HepG2 (cell line): Measurements from ENCODE around the gene KRTAP10-9.

Source experiments
- CREB1 ChIP-seq, 2 experiments: fragments of 450-650 bp in 1 of 2; IDR thresholded peaks; 2 replicates each; pipeline ENCODE4 v1.6.1; 2016 to 2017; ENCODE audit warnings: control low read depth in 1 of 2, mild to moderate bottlenecking in 1 of 2, missing compliant biosample characterization in 1 of 2, missing genetic modification characterization in 1 of 2
- CTCF ChIP-seq: sonication (generic); formaldehyde crosslinking; IDR thresholded peaks from 2 replicates; pipeline ENCODE4 v1.5.0; 2020; ENCODE audit warnings: mild to moderate bottlenecking, missing genetic modification reagents, moderate library complexity
- HDAC2 ChIP-seq: sonication (generic); formaldehyde crosslinking; IDR thresholded peaks from 2 replicates; pipeline ENCODE4 v1.4.0; 2020; ENCODE audit warnings: missing genetic modification reagents
- KLF9 ChIP-seq: IDR thresholded peaks from 2 replicates; pipeline ENCODE4 v1.6.1; 2016; ENCODE audit warnings: low read depth
- RAD21 ChIP-seq: fragments of 450-650 bp; formaldehyde crosslinking; IDR thresholded peaks from 2 replicates; pipeline ENCODE4 v1.5.0; 2020; ENCODE audit warnings: mild to moderate bottlenecking
- SAFB2 ChIP-seq: sonication (generic); formaldehyde crosslinking; IDR thresholded peaks from 2 replicates; pipeline ENCODE4 v1.5.1; 2020; ENCODE audit warnings: missing genetic modification reagents, low read depth, mild to moderate bottlenecking, borderline replicate concordance
- SRSF9 ChIP-seq: fragments of 200-400 bp; formaldehyde crosslinking; IDR thresholded peaks from 2 replicates; pipeline ENCODE4 v1.6.1; 2018; ENCODE audit warnings: borderline replicate concordance, mild to moderate bottlenecking, low read depth, low read length; ENCODE audit not compliant: insufficient read depth, poor library complexity, severe bottlenecking
- TF ChIP-seq, protein P1 (sequence below): sonication (generic); formaldehyde crosslinking; IDR thresholded peaks from 2 replicates; pipeline ENCODE4 v1.5.0; 2020; ENCODE audit warnings: missing genetic modification reagents
- TF ChIP-seq, protein P2 (sequence below): sonication (generic); formaldehyde crosslinking; IDR thresholded peaks from 2 replicates; pipeline ENCODE4 v1.4.0; 2020; ENCODE audit warnings: missing genetic modification reagents, borderline replicate concordance

- no peak for TF ChIP-seq CTCF (CRISPR knock-in tag)
- TF ChIP-seq KLF9 (CRISPR knock-in tag), result no peak
- TF ChIP-seq SAFB2 (CRISPR knock-in tag), result no peak
- TF ChIP-seq, protein P1, sequence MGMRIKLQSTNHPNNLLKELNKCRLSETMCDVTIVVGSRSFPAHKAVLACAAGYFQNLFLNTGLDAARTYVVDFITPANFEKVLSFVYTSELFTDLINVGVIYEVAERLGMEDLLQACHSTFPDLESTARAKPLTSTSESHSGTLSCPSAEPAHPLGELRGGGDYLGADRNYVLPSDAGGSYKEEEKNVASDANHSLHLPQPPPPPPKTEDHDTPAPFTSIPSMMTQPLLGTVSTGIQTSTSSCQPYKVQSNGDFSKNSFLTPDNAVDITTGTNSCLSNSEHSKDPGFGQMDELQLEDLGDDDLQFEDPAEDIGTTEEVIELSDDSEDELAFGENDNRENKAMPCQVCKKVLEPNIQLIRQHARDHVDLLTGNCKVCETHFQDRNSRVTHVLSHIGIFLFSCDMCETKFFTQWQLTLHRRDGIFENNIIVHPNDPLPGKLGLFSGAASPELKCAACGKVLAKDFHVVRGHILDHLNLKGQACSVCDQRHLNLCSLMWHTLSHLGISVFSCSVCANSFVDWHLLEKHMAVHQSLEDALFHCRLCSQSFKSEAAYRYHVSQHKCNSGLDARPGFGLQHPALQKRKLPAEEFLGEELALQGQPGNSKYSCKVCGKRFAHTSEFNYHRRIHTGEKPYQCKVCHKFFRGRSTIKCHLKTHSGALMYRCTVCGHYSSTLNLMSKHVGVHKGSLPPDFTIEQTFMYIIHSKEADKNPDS (CRISPR knock-in tag), result no peak
- no peak for TF ChIP-seq HDAC2 (CRISPR knock-in tag)
- TF ChIP-seq, protein P2, sequence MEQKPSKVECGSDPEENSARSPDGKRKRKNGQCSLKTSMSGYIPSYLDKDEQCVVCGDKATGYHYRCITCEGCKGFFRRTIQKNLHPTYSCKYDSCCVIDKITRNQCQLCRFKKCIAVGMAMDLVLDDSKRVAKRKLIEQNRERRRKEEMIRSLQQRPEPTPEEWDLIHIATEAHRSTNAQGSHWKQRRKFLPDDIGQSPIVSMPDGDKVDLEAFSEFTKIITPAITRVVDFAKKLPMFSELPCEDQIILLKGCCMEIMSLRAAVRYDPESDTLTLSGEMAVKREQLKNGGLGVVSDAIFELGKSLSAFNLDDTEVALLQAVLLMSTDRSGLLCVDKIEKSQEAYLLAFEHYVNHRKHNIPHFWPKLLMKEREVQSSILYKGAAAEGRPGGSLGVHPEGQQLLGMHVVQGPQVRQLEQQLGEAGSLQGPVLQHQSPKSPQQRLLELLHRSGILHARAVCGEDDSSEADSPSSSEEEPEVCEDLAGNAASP (CRISPR knock-in tag), result no peak
- no peak for TF ChIP-seq CREB1 (IDR thresholded peaks at IDR 0.05)
- no peak for TF ChIP-seq CREB1 (CRISPR knock-in tag; IDR thresholded peaks at IDR 0.05)
- no peak for TF ChIP-seq SRSF9
- TF ChIP-seq RAD21 (CRISPR knock-in tag), result no peak
Measured at GRCh38 chr21:44583089-44583799, 43.6 kb upstream of the KRTAP10-9 start.
